Hippocampal formation (tissue), 2 donors: ENCODE data around the gene TWF2.

ENCODE experiments used
- DNase-seq, 2 donors: peaks; one replicate each; lab custom pipeline; 2025; lab: John Stamatoyannopoulos, UW

TWF2 gene

GRCh38 chr3:52182196-52182595, 56.8 kb downstream of the TWF2 start:
- no peak for DNase-seq

- no peak for DNase-seq
Observed at GRCh38 chr3:52181543-52181942, 57.4 kb downstream of the TWF2 start.
